H9 (cell line): ENCODE results near the gene PPM1H. TPM values are rescaled to one million over a fixed set of nuclear protein-coding genes. Genes with fewer than 3 reads are reported as not detected.

Experiments
- DNase-seq: peaks from one replicate; pipeline ENCODE4 v3.0.0-alpha.2; 2017
- H2AFZ ChIP-seq: one replicate; pipeline ENCODE4 v1.6.1; 2013; ENCODE audit warnings: mild to moderate bottlenecking, low read length, control low read depth, moderate library complexity
- H2AK5ac ChIP-seq: 2 replicates; pipeline ENCODE4 v1.6.1; 2013; ENCODE audit warnings: low read length, control low read depth, mixed read lengths; ENCODE audit not compliant: insufficient read length
- H2BK120ac ChIP-seq: one replicate; pipeline ENCODE4 v1.6.1; 2013; ENCODE audit warnings: low read depth, mild to moderate bottlenecking, low read length, control low read depth, inconsistent platforms; ENCODE audit not compliant: poor library complexity, severe bottlenecking
- H2BK12ac ChIP-seq: 2 replicates; pipeline ENCODE4 v1.6.1; 2013; ENCODE audit warnings: low read length, control low read depth, mixed read lengths, low read depth; ENCODE audit not compliant: insufficient read length
- H2BK15ac ChIP-seq: 2 replicates; pipeline ENCODE4 v1.6.1; 2013; ENCODE audit warnings: low read depth, low read length, control low read depth
- H2BK20ac ChIP-seq: one replicate; pipeline ENCODE4 v1.6.1; 2013; ENCODE audit warnings: low read depth, mild to moderate bottlenecking, low read length, control low read depth, inconsistent platforms; ENCODE audit not compliant: poor library complexity, severe bottlenecking
- H2BK5ac ChIP-seq: 2 replicates; pipeline ENCODE4 v1.6.1; 2013; ENCODE audit warnings: low read length, control low read depth, mixed read lengths; ENCODE audit not compliant: insufficient read length
- H3K14ac ChIP-seq: 2 replicates; pipeline ENCODE4 v1.6.1; 2013; ENCODE audit warnings: low read length, control low read depth; ENCODE audit not compliant: insufficient read depth
- H3K18ac ChIP-seq: 2 replicates; pipeline ENCODE4 v1.6.1; 2013; ENCODE audit warnings: low read depth, mild to moderate bottlenecking, mixed read lengths, low read length, control low read depth; ENCODE audit not compliant: insufficient read length
- H3K23ac ChIP-seq: 2 replicates; pipeline ENCODE4 v1.6.1; 2013; ENCODE audit warnings: low read length, control low read depth, mixed read lengths, low read depth; ENCODE audit not compliant: insufficient read length
- H3K23me2 ChIP-seq: 2 replicates; pipeline ENCODE4 v1.6.1; 2013; ENCODE audit warnings: low read depth, mild to moderate bottlenecking, mixed read lengths, low read length, control low read depth; ENCODE audit not compliant: insufficient read length, poor library complexity, severe bottlenecking
- H3K27ac ChIP-seq: 2 replicates; pipeline ENCODE4 v1.5.1; 2013; ENCODE audit warnings: low read length, control low read depth, mixed read lengths, low read depth; ENCODE audit not compliant: insufficient read length
- H3K27me3 ChIP-seq: 2 replicates; pipeline ENCODE4 v1.6.1; 2013; ENCODE audit warnings: low read length, control low read depth, inconsistent platforms; ENCODE audit not compliant: insufficient read depth
- H3K4ac ChIP-seq: 2 replicates; pipeline ENCODE4 v1.6.1; 2013; ENCODE audit warnings: low read depth, mild to moderate bottlenecking, control low read depth, inconsistent platforms, low read length, moderate library complexity
- H3K4me1 ChIP-seq: 2 replicates; pipeline ENCODE4 v1.6.1; 2013; ENCODE audit warnings: low read length, control low read depth, inconsistent platforms; ENCODE audit not compliant: insufficient read depth
- H3K4me2 ChIP-seq: 2 replicates; pipeline ENCODE4 v1.6.1; 2013; ENCODE audit warnings: low read length, control low read depth, mixed read lengths; ENCODE audit not compliant: insufficient read length, insufficient read depth
- H3K56ac ChIP-seq: 2 replicates; pipeline ENCODE4 v1.6.1; 2013; ENCODE audit warnings: low read depth, mild to moderate bottlenecking, mixed read lengths, low read length, control low read depth; ENCODE audit not compliant: insufficient read length
- H3K79me1 ChIP-seq: 2 replicates; pipeline ENCODE4 v1.6.1; 2013; ENCODE audit warnings: low read depth, mild to moderate bottlenecking, moderate library complexity, low read length, control low read depth, inconsistent platforms; ENCODE audit not compliant: insufficient read depth, poor library complexity, severe bottlenecking
- H3K79me2 ChIP-seq: 2 replicates; pipeline ENCODE4 v1.6.1; 2013; ENCODE audit warnings: low read length, control low read depth, inconsistent platforms; ENCODE audit not compliant: insufficient read depth
- H3K9ac ChIP-seq: 2 replicates; pipeline ENCODE4 v1.6.1; 2013; ENCODE audit warnings: low read length, control low read depth, mixed read lengths; ENCODE audit not compliant: insufficient read length; ENCODE audit errors: extremely low read depth
- H3K9me3 ChIP-seq: one replicate; pipeline ENCODE4 v1.6.1; 2013; ENCODE audit warnings: low read depth, low read length, inconsistent platforms; ENCODE audit not compliant: control insufficient read depth
- H3T11ph ChIP-seq: one replicate; pipeline ENCODE4 v1.6.1; 2013; ENCODE audit warnings: mild to moderate bottlenecking, low read length, control low read depth, inconsistent platforms
- H4K20me1 ChIP-seq: one replicate; pipeline ENCODE4 v1.6.1; 2013; ENCODE audit not compliant: control insufficient read depth, insufficient read length, insufficient read depth
- H4K5ac ChIP-seq: 2 replicates; pipeline ENCODE4 v1.6.1; 2013; ENCODE audit warnings: low read depth, mild to moderate bottlenecking, mixed read lengths, low read length, control low read depth; ENCODE audit not compliant: insufficient read length
- H4K8ac ChIP-seq: replicated peaks from 2 replicates; pipeline ENCODE4 v1.6.1; 2013; ENCODE audit warnings: low read length, control low read depth, mixed read lengths, low read depth; ENCODE audit not compliant: insufficient read length
- H4K91ac ChIP-seq: 2 replicates; pipeline ENCODE4 v1.6.1; 2013; ENCODE audit warnings: low read depth, mild to moderate bottlenecking, moderate library complexity, mixed read lengths, low read length, control low read depth; ENCODE audit not compliant: insufficient read length
- H3K27ac Mint-ChIP-seq, 3 experiments: 2 replicates in 2 of 3; 3 replicates in 1 of 3; pipeline ENCODE4 v1.8.0; 2020 to 2021; ENCODE audit warnings: mixed read lengths in 3 of 3, mild to moderate bottlenecking in 1 of 3, moderate library complexity in 1 of 3
- H3K27me3 Mint-ChIP-seq: 2 replicates; pipeline ENCODE4 v1.8.0; 2021; ENCODE audit warnings: low read depth, mild to moderate bottlenecking, moderate library complexity, mixed read lengths
- H3K36me3 Mint-ChIP-seq, 3 experiments: 2 replicates in 2 of 3; 3 replicates in 1 of 3; pipeline ENCODE4 v1.8.0; 2020 to 2021; ENCODE audit warnings: low read depth in 3 of 3, mixed read lengths in 3 of 3; ENCODE audit not compliant: insufficient read depth in 1 of 3
- H3K4me1 Mint-ChIP-seq, 2 experiments: 2 replicates each; pipeline ENCODE4 v1.8.0; 2020; ENCODE audit warnings: mixed read lengths in 2 of 2
- H3K4me3 Mint-ChIP-seq, 2 experiments: 2 replicates in 1 of 2; 3 replicates in 1 of 2; pipeline ENCODE4 v1.8.0; 2020 to 2021; ENCODE audit warnings: mild to moderate bottlenecking in 2 of 2, mixed read lengths in 2 of 2, moderate library complexity in 1 of 2
- H3K9me3 Mint-ChIP-seq, 2 experiments: 2 replicates in 1 of 2; 3 replicates in 1 of 2; pipeline ENCODE4 v1.8.0; 2020; ENCODE audit warnings: mild to moderate bottlenecking in 2 of 2, mixed read lengths in 2 of 2, moderate library complexity in 1 of 2
- WGBS: extraction: QIAGEN DNeasy Blood & Tissue Kit; methylation state at CpG from one replicate; pipeline ENCODE4 v1.1.7; 2013; ENCODE audit warnings: missing lambda C conversion rate, low lambda C conversion rate, mixed read lengths; ENCODE audit not compliant: insufficient read length; ENCODE audit errors: extremely low coverage; 5-methylcytosine and 5-hydroxymethylcytosine counted together
- total RNA-seq: library from RNA; stranded (reverse); gene quantifications from 2 replicates; pipeline ENCODE4 v1.2.1, GENCODE V29; 2021
- TF ChIP-seq, protein P1 (sequence below): fragments of 200-600 bp; sonication (generic); conservative IDR thresholded peaks from 3 replicates; pipeline ENCODE4 v1.8.0; 2021; ENCODE audit warnings: antibody characterized with exemption, mild to moderate bottlenecking

Gene PPM1H
- total RNA-seq, 1 experiment from 2014 or later: 22.1 TPM

- H3K79me2 ChIP-seq: no peaks in the 10 kb centered on the region
- Mint-ChIP-seq H3K36me3 (no peaks in the 10 kb centered on the region; a peak in 2 of 7 replicates), H3K9me3 (no peaks in the 10 kb centered on the region), H3K4me1 (peaks cover 19 to 33% of the 10 kb centered on the region in 2 experiments), H3K27ac (peak overlapping the region; percentile 93 to 98 (median 97)), H3K27me3 (peaks cover 3% of the 10 kb centered on the region), H3K4me3 (peak overlapping the region; percentile 27 to 68; a peak in 2 of 5 replicates)
- H3K4me1 ChIP-seq: no peaks in the 10 kb centered on the region; the same call in 1 of the 2 replicates
- H4K8ac ChIP-seq: no peak overlapping the region
- no peak overlapping the region for H3K23ac ChIP-seq
- H2AK5ac ChIP-seq: no peak overlapping the region
- TF ChIP-seq, protein P1, sequence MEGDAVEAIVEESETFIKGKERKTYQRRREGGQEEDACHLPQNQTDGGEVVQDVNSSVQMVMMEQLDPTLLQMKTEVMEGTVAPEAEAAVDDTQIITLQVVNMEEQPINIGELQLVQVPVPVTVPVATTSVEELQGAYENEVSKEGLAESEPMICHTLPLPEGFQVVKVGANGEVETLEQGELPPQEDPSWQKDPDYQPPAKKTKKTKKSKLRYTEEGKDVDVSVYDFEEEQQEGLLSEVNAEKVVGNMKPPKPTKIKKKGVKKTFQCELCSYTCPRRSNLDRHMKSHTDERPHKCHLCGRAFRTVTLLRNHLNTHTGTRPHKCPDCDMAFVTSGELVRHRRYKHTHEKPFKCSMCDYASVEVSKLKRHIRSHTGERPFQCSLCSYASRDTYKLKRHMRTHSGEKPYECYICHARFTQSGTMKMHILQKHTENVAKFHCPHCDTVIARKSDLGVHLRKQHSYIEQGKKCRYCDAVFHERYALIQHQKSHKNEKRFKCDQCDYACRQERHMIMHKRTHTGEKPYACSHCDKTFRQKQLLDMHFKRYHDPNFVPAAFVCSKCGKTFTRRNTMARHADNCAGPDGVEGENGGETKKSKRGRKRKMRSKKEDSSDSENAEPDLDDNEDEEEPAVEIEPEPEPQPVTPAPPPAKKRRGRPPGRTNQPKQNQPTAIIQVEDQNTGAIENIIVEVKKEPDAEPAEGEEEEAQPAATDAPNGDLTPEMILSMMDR: no peak
- H3K14ac ChIP-seq: no peak overlapping the region
- H3K56ac ChIP-seq: no peak overlapping the region
- no peaks in the 10 kb centered on the region for H3K79me1 ChIP-seq
- no peak overlapping the region for H3K9ac ChIP-seq
- no peak overlapping the region for H3T11ph ChIP-seq
- H2BK12ac ChIP-seq: no peak overlapping the region
- no peaks in the 10 kb centered on the region for H4K20me1 ChIP-seq
- H3K27me3 ChIP-seq: no peaks in the 10 kb centered on the region
- H3K23me2 ChIP-seq: no peaks in the 10 kb centered on the region
- no peak overlapping the region for H2BK15ac ChIP-seq
- no peaks in the 10 kb centered on the region for H3K9me3 ChIP-seq
- H2BK20ac ChIP-seq: no peak overlapping the region
- no peak for DNase-seq
- no peak overlapping the region for H3K4ac ChIP-seq
- peak overlapping the region; percentile 83 for H3K27ac ChIP-seq
- H2AFZ ChIP-seq: no peak overlapping the region
- no peak overlapping the region for H3K18ac ChIP-seq
- H2BK120ac ChIP-seq: no peak overlapping the region
- H4K5ac ChIP-seq: no peak overlapping the region
- no CpG with 5 or more reads among the region's 2 CpGs for WGBS
- peak overlapping the region; percentile 11 for H3K4me2 ChIP-seq
- H4K91ac ChIP-seq: no peak overlapping the region
- H2BK5ac ChIP-seq: no peak overlapping the region
Measured at GRCh38 chr12:62957233-62957953, 22.4 kb upstream of the PPM1H start.
